GM18867 (cell line): ENCODE measurements around the gene CEP131.

Experiments
- ATAC-seq: cut with Tn5 transposase; IDR thresholded peaks from one replicate; pipeline ENCODE4 v1.9.1; 2021; ENCODE audit warnings: mild to moderate bottlenecking, moderate library complexity; ENCODE audit not compliant: unreplicated experiment

CEP131 gene

DNA sequence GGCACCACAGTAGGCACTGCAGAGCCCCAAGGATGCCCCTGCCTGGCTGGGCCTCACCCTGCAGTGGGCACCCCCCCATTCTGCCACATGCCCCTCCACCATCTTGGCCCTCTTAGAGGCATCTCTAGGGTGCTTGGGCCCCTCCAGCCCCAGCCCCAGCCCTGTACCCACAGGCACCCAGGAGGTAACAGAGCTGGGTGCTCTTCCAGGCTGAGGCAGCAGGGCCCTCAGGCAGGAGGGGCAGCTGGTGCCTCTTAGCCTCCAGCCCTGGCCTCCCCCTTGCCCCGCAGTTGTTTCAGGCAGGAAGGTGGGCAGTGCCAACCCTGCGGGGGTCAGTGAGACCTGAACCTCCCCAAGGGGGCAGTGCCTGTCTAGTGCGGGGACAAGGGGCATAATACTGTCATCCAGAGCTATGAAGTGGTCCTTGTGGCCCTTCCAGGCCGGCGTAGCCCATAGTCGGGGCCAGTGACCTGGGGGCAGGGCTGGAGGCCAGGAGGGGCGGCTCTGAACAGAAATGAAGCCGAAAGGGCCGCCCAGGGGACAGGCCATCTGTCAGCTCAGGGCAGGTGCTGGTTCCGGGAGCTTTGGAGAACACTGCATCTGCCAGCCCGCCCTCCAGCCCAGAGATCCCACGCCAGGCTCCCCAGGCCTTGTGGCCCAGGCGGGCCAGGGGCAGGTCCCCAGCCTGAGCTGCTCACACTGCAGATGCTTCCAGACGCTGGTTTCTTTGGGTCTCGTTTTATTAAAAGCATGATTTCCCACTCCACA lies 51.9 kb downstream of the CEP131 start:
- ATAC-seq: no peak

DNA sequence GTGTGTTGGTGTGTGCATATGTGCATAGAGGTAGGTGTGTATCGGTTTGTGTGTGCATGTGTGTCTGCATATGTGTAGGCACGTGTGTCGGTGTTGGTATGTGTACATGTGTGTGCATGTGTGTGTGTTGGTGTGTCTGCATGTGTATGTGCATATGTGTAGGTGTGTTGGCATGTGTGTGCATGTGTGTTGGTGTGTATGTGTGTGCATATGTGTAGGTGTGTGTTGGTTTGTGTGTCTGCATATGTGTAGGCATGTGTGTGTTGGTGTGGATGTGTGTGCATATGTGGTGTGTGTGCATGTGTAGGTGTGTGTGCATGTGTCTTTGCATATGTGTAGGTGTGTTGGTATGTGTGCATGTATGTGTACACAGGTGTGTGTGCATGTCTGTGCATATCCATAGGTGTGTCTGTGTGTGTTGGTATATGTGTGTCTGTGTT lies 52.9 kb downstream of the CEP131 start:
- no peak for ATAC-seq

DNA sequence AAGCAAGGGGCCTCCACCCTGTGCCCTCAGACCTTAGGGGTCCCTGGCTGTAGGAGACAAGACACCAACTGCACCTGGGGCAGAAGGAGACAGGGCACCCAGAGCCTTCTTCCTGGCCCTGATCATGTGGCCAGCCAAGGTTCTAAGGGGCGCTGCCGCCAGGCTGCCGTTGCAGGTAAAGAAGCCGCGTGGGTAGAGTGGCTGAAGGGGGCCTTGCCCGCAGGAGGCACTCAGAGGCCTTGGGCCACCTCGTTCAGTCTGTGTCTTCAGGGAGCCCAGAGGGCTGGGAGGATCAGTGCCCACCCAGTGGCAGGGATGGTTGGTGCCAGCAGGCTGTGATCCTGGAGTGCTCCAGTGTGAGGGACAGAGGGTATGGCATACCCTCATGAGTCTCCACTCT lies 55.1 kb downstream of the CEP131 start:
- ATAC-seq: no peak

DNA sequence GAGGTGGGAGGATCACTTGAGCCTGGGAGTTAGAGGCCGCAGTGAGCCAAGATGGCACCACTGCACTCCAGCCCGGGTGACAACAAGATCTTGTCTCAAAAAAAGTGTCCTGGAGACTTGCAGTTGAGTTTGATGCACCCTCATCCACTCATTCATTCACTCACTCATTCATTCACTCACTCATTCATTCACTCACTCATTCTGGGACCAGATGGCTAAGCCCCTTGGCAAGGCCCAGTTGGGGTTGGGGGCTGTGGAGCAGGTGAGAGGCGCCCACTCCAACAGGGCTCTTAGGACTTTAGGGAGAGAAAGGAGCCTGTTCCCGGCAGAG lies 55.6 kb downstream of the CEP131 start:
- ATAC-seq: no peak

DNA sequence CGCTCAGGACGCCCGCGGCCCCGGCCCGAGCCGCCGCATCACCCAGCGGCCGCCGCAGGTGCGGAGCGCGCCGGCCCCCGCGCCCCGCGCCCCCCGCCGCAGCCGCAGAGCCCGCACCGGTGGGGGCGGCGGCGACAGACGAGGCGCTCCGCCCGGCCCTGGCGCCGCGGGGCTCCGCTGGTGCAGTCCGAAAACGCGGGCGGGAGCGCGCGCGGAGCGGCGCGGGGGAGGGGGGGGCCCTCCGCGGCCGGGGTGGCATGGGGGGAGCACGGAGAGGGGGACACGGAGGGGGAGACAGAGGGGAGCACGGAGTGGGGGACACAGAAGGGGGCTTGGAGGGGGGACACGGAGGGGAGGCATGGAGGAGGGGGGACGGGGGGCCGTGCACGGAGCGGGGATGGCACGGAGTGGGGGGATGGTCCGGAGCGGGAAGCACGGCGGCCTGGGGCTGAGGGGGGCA lies 56.7 kb downstream of the CEP131 start, which contains the start of gene AATK:
TSS of gene AATK (minus strand) at position 189 of the 460 bp plus-strand sequence. CDS start 229 bp downstream, outside the sequence.
- ATAC-seq: no peak

DNA sequence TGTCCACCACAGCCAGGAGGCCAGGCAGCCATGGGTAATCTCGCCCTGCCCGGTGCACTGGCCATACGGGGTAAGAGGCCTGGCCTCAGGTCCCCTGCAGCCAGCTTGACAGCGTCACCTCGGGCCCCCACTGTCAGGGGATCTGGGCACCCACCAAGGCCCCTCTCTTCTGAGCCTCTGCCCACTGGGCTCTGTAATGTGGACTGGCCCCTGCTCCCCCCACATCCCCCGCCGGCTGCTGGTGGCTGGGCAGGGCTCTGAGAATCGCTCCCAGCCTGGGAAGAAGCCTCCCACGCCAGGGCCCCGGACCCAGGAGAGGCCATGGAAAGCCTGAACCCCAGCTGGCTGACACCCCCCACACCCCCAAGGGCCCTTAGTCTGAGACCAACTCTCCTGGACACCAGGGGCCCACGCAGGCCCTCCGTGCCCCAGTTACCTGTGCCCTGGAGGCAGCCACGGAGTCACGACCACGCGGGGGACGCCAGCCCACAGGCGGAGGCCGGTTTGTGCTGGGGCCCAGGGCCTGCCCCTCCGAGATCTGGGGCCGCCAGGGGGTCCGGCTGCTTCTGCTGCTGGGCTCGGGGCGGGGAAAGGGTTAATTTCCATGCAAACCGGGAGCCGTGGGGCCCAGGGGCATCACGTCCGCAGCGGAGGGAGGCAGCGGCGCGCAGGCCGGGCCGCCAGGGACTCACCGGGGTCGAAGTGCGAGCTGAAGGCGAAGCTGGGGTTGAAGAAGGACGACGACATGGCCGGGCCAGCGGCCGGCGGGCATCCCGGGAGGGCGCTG lies 57.3 kb downstream of the CEP131 start, which contains the start of gene PVALEF:
TSS of gene PVALEF (plus strand) at position 262 of the 787 bp plus-strand sequence. CDS start 15,720 bp downstream, outside the sequence.
- ATAC-seq: no peak

DNA sequence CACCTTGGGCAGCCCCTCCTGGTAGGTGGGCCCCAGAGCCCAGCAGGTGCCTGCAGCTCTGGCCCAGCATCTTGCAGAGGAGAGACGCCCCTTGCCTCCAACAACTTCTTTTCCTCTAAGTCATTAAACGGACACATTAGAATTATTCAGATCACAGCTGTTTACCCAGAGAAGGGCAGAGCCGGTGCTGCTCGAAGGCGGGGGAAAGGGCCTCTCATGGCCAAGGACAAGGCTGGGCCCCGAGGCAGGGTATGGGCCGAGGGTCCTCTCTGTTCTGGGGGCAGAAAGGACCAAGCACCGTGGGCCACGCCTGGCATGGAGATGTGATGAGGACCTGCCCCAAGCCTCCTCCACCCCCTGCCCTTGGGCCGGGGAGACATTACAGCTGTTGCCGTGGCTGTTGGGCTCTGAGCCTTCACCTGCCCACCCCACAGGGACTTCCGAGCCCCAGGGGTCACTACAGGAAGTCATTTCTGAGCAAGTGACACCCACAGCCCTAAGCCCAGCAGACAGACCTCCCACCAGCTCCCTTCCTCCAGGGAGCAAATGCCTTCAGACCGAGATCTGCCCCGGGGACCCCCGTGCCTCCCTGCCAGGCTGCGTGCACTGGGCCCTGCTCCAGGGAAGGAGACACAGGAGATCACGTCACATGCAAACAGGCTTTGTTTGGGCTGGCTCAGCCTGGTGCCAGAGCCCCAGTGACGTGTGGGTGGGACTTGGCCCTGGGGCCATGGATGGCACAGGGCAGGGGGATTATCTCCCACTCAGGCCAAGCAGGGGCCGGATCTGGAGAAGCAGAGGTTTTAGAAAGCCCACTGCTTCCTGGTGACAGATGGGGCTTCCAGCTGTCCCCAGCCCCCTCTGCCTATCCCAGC lies 58.2 kb downstream of the CEP131 start:
- no peak for ATAC-seq

DNA sequence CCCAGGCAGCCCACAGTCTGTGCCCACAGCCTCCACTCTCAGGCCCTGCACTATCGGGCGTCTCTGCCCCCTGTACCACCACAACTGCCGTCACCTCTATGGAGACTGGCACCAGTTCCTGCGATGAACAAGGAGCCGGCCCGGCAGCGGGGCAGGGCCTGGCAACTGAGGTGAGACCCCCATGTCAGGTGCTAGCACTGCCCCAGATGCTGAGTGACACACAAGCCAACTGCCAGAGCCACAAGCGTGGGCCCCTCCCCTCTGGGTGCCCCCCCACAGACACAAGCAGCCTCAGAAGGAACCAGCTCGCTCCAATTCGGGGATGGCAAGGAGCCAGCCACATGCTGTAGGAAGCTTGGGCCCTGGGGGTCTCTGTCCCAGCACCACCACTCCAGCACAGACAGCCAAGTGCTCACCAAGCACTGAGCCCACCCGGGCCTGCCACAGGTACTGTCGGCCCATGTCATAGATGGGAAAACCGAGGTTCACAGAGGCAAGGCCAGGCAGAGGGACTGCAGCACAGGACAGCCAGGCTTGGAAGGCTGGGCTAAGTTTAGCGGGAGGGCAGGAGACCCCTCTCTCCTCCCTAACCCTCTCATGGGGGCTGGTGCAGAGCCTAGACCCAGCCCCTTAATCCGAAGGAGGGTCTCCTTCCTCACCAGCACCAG lies 58.9 kb downstream of the CEP131 start:
- ATAC-seq: no peak

DNA sequence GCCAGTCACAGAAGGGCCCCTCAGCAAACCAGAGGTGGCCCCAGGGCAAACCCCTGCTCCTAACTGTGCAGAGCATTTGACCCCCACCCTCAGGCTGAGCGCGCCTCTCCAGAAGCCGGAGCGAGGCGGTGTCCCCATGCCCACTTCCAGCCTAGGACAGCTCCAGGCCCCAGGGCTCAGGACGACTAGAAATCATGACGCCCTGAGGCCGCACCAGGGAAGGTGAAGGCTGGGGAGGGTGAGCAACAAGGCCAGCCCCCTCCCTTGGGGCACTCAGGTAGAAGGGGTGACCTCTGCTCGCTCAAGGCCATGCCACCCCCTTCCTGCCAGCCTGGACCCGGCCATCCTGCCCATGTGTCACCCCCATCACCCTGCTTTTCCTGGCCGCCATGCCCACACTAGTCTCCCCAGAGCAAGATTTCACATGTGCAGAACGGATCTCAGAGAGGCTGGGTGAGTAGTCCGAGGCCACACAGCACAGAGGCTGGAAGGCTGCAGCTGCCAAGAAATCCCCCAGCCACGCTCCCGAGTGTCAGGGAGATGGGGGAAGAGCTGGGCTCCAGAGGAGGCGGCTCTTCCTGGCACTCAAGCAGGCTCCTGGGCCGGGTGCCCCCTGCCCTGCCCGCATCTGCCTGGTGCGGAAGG lies 59.6 kb downstream of the CEP131 start:
- ATAC-seq: no peak

DNA sequence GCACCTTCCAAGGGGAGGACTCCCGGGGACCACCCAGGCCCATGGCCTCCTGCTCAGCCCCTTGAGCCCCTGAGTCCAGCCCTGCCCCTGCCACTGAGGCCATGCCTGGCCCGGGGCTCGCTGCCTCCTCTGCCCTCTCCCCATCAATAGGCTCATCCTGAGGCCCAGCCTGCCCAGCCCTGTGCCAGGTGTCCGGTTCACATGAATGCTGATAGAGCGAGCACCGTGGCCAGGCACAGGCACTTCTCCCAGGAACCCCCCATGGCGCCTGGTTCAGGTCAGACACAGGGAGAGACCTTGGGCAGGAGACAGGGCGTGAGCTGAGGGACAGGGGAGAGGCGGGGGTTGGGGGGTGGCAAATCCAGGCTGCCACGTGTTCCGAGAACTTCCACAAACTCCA lies 60.3 kb downstream of the CEP131 start:
- no peak for ATAC-seq

DNA sequence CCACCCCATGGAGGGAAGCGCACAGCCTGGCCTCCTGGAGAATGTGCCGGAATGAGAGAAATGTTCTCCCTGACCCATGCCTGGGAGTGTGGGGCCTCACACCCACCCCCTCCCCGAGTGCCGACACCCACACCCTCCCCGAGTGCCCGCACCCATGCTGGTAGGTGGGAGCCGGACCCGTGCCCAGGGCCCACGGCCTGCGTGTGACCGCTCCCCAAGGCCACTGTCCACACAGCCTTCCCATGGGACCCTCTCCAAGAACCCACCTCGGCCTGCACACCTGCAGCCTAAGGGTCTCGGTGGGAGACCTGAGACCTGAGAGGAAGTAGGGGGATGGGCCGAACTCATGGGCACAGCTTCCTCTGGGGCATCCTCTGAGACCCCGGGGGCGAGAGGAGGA lies 60.8 kb downstream of the CEP131 start:
- no peak for ATAC-seq

DNA sequence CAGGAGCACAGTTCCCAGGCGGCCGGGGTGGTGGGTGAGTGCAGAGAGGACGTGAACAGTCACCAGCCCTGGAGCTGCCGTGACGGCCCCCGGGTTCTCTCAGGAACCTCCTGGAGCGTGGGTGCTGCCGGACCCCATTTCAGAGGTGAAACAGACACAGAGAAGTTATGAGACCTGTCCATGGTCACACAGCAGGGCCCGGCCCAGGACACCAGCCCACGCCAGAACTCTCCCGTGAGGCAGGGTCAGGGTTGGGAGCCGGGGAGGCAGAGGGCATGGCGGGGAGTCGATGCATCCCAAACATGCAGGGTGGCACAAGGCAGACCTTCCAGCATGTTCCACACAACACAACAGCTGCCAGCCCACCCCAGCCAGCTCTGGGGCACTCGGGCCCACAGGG lies 61.2 kb downstream of the CEP131 start:
- ATAC-seq: no peak

DNA sequence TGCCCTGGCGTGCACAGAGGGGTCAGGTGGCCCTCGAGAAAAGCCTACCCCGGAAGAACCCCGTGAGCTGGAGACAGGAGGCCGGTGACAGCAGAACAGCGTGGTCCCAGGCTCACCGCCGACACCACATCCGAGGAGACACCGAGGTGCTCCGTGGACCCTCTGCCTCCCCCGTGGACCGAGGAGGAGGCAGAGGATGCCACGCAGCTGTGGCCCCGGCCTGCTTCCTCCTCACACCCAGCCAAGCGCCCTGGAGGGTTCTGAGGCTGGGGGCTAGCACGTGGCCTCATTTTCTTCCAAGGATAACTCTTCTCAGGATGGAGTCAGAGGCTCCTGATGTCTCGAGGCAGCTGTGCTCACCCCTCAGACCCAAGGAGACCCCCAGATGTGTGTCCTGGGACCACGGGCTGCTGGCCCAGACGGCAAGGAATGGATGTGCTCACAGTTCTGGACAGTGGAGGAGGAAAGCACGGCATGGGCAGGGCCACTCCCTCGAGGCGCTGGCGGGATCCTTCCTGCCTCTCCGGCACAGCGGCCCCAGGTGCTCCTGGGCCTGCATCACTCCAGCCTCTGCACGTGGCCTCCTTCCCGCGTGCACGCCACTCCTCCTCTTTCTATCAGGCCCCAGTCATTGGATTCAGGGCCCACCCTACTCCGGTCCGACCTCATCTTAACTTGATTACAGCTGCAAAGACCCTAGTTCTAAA lies 61.9 kb downstream of the CEP131 start:
- ATAC-seq: no peak

DNA sequence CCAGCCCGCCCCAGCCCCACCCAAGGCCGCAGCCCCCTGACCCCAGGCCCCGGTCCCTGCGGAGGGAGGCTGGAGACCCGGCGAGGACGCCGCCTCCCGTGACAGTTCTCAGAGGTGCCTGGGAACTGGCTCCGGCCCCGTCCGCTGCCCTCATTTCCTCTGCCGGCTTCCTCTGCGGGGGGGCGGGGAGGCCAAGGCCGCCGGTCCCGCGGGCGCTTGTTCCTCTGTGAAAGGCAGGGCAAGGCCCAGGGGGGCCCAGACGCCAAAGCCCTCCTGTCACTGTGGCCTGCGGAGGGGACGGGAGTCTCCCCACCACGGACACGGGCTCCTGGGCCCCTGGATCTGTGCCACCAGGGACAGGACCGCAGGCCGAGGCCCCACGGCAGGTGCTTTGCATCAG lies 62.5 kb downstream of the CEP131 start:
- no peak for ATAC-seq

DNA sequence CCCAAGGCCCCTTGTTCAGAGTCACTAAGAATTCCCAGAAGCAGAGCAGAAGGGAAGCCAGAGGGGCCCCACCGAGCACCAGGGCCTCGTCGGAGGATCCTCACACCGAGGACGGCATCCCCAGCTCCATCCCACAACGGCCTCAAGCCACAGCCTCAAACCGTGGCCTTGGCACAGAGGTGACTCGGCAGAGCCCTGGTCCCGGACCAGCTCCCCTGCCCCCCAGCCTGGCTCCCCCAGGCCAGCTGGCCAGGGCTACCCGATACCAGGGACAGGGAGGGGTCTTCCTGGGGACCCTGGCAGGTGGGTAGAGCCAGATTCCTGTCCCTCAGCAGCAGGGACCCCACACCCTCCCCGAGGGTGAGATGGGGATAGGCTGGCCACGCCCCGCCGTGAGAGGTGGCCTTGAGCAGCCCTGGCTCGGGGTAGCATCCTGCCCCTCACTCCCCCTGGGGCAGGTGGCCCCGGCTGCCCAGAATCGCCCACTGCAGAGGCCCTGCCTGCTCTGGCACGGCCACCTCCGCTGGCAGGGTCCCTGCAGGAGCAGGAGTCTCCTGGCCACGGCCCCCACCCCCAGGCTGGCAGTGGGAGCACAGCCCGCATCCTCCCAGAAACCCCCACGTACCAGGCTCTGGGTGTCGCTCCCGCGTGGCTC lies 63.0 kb downstream of the CEP131 start:
- no peak for ATAC-seq

DNA sequence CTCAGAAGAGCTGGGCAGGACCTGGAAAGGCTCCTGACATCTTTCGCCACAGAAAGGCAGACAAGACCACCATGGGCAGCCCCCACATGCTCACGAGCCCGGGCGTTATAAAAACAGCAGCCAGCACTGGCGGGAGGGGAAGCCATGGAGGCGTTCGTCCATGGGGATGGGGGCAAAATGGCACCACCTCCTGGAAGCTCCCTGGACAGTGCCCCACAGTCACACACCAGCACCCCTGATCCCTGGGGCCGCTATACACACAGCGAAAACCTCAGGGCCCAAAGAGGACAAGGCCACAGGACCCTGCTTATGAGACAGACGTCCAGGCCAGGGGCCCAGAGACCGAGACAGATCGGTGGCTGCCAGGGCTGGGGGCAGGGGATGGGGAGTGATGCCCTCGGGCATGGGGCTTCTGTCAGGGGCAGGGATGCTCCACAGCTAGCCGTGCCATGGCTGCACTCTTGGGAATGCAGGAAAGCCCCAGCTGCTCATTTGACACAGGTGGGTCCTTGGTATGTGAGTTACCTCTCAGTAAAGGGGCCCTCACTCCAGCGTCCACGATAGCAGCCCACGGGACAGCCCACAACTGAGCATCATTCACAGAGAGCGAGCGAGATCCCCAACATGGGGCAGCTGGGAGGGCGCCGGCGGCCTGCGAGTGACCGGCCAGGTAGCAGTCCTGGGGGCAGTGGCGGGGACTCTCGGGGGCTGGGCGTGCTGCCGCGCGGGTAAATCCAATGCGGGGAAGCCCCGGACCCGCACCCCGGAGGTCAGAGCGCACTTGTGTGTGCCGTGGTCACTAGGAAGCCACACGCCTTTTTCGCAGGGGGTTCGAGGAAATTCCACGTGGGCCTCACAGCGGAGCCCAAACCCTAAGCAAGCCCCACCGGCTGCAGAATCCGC lies 63.8 kb downstream of the CEP131 start:
- no peak for ATAC-seq

DNA sequence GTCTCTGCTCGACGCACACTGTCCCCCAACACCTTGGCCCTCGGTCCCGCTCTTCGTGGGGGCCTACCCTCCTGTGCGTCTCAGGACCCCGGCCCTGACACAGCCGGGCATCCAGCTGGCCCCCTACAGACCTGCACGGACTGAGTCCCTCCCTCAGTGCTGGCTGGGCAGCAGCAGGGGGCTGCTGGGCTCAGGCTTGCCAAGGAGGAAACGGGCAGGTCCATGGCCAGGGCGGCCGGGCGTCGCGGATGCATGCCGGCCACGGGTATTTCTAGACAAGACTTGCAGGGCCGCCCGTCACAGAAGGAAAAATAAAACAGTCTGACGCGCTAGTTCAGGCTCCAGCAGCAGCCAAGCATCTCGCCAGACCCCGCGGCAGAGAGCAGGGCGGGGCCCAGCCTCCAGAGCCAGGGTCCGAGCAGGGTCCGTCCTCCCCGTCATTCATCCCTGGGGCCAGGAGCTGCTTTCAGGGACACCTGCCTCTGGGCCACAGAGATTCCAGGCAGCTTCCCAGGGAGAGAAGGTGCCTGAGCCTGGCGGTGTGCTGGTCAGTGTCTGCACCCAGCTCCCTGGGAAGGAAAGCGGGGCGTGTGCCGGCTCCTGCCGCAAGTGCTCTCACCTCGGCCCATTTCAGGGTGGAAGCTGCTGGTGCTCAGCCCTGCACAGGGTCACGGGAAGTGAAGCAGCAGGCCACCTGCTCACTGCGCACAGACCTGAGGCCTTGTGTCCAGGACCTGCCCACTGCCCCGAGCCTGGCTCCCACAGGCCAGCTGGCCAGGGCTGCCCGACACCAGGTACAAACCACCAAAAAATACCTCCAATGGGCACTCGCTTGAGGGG lies 64.7 kb downstream of the CEP131 start:
- no peak for ATAC-seq
